Fibroblast of lung (primary cell): Measurements from ENCODE around the gene CHD1L.

Source experiments
- EZH2 ChIP-seq: IDR thresholded peaks from 2 replicates; pipeline ENCODE4 v1.5.1; 2012; ENCODE audit warnings: low read length, control low read depth, mild to moderate bottlenecking; ENCODE audit errors: missing control alignments
- TF ChIP-seq, protein P1 (sequence below), 2 donors: IDR thresholded peaks in 1 of 2; conservative IDR thresholded peaks in 1 of 2; 1 replicate in 1 of 2; 2 replicates in 1 of 2; pipeline ENCODE4 v1.5.1; 2011 to 2012; ENCODE audit warnings: low read length in 2 of 2, control low read depth in 1 of 2, inconsistent platforms in 1 of 2, low read depth in 1 of 2, mild to moderate bottlenecking in 1 of 2

DNA sequence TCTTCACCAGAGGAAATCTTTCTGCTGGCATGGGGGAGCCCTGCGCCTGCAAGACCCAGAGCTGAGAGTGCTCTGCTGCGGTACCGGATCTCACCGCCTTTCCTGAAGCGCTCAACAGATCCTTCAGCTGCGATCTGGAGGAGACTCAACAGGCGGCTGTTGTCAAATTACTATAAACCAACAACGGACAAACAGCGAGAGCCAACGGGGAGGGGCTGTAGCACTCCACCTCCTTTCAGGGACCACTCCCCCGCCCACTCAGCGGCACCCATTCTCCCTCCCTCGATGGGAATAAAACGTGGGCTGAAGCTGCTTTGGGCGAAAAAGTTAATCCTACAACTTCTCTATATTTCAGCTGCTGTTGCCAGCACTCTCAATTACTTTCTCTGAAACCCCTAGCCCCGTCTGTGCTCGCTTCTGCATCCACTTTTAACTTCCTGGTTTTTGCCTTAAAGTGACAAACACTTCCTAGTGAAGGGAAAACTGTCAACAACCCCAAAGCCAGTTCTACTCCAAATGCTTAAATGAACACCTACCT, 17.2 kb upstream of the CHD1L start, which contains the start of gene FMO5:
- TF ChIP-seq, protein P1, sequence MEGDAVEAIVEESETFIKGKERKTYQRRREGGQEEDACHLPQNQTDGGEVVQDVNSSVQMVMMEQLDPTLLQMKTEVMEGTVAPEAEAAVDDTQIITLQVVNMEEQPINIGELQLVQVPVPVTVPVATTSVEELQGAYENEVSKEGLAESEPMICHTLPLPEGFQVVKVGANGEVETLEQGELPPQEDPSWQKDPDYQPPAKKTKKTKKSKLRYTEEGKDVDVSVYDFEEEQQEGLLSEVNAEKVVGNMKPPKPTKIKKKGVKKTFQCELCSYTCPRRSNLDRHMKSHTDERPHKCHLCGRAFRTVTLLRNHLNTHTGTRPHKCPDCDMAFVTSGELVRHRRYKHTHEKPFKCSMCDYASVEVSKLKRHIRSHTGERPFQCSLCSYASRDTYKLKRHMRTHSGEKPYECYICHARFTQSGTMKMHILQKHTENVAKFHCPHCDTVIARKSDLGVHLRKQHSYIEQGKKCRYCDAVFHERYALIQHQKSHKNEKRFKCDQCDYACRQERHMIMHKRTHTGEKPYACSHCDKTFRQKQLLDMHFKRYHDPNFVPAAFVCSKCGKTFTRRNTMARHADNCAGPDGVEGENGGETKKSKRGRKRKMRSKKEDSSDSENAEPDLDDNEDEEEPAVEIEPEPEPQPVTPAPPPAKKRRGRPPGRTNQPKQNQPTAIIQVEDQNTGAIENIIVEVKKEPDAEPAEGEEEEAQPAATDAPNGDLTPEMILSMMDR (conservative IDR thresholded peaks at IDR 0.05 in 1 of 2, IDR thresholded peaks at IDR 0.05 in 1 of 2; ENCODE audit: low read depth in 1 of 2, low read length in 2 of 2) = peak; percentile 12 to 33
- TF ChIP-seq EZH2 = no peak
